ENCODE measurements around the gene ERC1. TPM values are rescaled to one million over a fixed set of nuclear protein-coding genes. Genes with fewer than 3 reads are reported as not detected.

ERC1 gene
- total and polyA plus RNA-seq, 7 donors = 4.0 to 35.6 (median 29.4) TPM

GRCh38 chr12:1293901-1294300, 302.9 kb downstream of the ERC1 start:
- Histone ChIP-seq H3K4me1 (no peaks in the 10 kb centered on the region), H3K4me3 (no peak overlapping the region), H3K36me3 (ENCODE audit: insufficient read depth in 1 of 2, low read depth in 1 of 2) (peaks cover 0 to 24% of the 10 kb centered on the region in 2 donors), H3K9me3 (no peaks in the 10 kb centered on the region), H3K27ac (no peak overlapping the region), H3K27me3 (ENCODE audit: insufficient read depth in 3 of 3, low read length in 2 of 3) (no peaks in the 10 kb centered on the region)
- intact Hi-C loops (cut with DNase I) = no loop called here
- WGBS, 3 donors = 78 to 88% (median 83%) methylated on average over 1 of the region's 1 CpG
- DNase-seq = no peak
- no peak for TF ChIP-seq CTCF (IDR thresholded peaks at IDR 0.05)
- ATAC-seq = no peak

DNA sequence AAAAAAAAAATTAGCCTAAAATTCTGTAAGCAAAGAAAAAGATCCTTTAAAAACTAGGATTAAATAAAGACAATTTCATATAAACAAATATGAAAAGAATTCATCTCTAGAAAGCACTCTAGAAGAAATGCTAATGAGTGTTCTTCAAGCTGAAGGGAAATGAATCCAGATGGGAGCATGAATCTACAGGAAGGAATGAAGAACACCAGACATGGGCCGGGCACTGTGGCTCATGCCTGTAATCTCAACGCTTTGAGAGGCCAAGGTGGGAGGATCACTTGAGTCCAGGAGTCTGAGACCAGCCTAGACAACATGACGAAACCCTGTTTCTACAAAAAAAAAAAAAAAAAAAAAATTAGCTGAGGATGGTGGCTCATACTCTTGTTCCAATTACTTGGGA, 306.2 kb downstream of the ERC1 start:
- Histone ChIP-seq H3K4me1 (no peaks in the 10 kb centered on the region), H3K27me3 (ENCODE audit: insufficient read depth in 3 of 3, low read length in 2 of 3) (no peaks in the 10 kb centered on the region), H3K36me3 (ENCODE audit: insufficient read depth in 1 of 2, low read depth in 1 of 2) (peaks cover 0 to 3% of the 10 kb centered on the region in 2 donors), H3K27ac (no peak overlapping the region), H3K9me3 (no peaks in the 10 kb centered on the region), H3K4me3 (no peak overlapping the region)
- intact Hi-C loops (cut with DNase I) = no loop called here
- no peak for DNase-seq
- no peak for TF ChIP-seq CTCF (IDR thresholded peaks at IDR 0.05)
- WGBS, 3 donors = 96 to 100% (median 99%) methylated on average over 3 of the region's 3 CpGs
- no peak for ATAC-seq

DNA sequence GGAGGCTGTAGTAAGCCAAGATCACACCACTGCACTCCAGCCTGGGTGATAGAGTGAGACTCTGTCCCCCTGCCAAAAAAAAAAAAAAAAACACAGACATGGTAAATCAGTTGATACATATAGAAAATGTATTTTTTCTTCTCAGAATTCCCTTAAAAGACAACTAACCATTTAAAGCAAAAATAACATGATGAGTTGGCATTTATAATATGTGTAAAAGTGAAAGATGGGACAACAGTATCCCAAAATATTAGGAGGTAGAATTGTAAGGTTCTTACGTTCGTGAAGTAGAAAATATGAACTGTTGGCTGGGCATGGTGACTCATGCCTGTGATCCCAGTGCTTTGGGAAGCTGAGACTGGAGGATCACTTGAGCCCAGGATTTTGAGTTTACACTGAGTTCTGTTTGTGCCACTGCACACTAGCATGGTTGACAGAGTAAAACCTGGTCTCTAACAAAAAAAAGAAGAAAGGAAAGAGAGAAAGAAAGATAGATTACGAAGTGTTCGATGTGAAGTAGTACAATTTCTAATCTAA, 306.7 kb downstream of the ERC1 start:
- no peak overlapping the region for H3K4me3 ChIP-seq
- TF ChIP-seq CTCF (IDR thresholded peaks at IDR 0.05) = no peak
- DNase-seq (no peak), ATAC-seq (no peak)
- peaks cover 0 to 3% of the 10 kb centered on the region in 2 donors for H3K36me3 ChIP-seq (ENCODE audit: insufficient read depth in 1 of 2, low read depth in 1 of 2)
- no peaks in the 10 kb centered on the region for H3K27me3 ChIP-seq (ENCODE audit: insufficient read depth in 3 of 3, low read length in 2 of 3)
- H3K9me3 ChIP-seq = no peaks in the 10 kb centered on the region
- no peaks in the 10 kb centered on the region for H3K4me1 ChIP-seq
- H3K27ac ChIP-seq = no peak overlapping the region
- WGBS, 3 donors = 98 to 100% (median 99%) methylated on average over 4 of the region's 4 CpGs
- intact Hi-C loops (cut with DNase I) = no loop called here

GRCh38 chr12:1300460-1300859, 309.4 kb downstream of the ERC1 start:
- no peak for ATAC-seq
- Histone ChIP-seq H3K9me3 (no peaks in the 10 kb centered on the region), H3K27me3 (ENCODE audit: insufficient read depth in 3 of 3, low read length in 2 of 3) (no peaks in the 10 kb centered on the region), H3K4me3 (no peak overlapping the region), H3K27ac (no peak overlapping the region), H3K4me1 (no peaks in the 10 kb centered on the region), H3K36me3 (ENCODE audit: insufficient read depth in 1 of 2, low read depth in 1 of 2) (no peaks in the 10 kb centered on the region)
- no peak for TF ChIP-seq CTCF (IDR thresholded peaks at IDR 0.05)
- intact Hi-C loops (cut with DNase I) = no loop called here
- DNase-seq = no peak
- WGBS, 3 donors = 91 to 100% (median 94%) methylated on average over 2 of the region's 2 CpGs

DNA sequence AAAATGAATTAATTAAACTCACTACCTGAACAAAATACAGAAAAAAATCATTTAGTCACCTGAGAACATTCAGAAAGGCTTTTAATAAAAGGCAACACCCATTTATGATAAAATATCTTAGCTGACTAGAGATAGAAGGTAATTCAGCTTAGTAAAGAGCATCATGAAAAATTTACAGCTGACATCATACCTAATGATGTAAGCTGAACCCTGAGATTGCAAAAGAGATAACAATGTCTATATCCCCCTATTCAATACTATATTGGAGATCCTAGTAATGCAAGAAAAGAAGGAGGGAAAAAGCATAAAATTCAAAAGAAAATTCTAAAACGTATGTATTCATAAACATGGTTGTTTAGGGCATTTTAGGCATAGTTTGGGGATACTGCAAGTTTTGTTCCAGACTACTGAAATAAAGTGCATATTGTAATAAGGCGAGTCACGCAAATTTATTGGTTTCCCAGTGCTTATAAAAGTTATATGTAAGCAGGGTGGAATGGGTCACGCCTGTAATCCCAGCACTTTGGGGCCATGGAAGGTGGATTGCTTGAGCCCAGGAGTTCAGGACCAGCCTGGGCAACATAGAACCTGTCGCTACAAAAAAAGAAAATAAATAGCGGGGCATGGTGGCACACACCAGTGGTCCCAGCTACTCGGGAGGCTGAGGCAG, 311.3 kb downstream of the ERC1 start:
- ATAC-seq (no peak), DNase-seq (no peak)
- Histone ChIP-seq H3K4me3 (no peak overlapping the region), H3K36me3 (ENCODE audit: insufficient read depth in 1 of 2, low read depth in 1 of 2) (no peaks in the 10 kb centered on the region), H3K9me3 (no peaks in the 10 kb centered on the region), H3K27me3 (ENCODE audit: insufficient read depth in 3 of 3, low read length in 2 of 3) (no peaks in the 10 kb centered on the region), H3K27ac (no peak overlapping the region), H3K4me1 (no peaks in the 10 kb centered on the region)
- 88 to 97% (median 96%) methylated on average over 7 of the region's 7 CpGs for WGBS, 3 donors
- TF ChIP-seq CTCF (IDR thresholded peaks at IDR 0.05) = no peak
- intact Hi-C loops (cut with DNase I) = no loop called here
